CD14-positive monocyte (primary cell): ENCODE data around the gene PDE7B. TPM values are rescaled to one million over a fixed set of nuclear protein-coding genes. Genes with fewer than 3 reads are reported as not detected.

Experiments
- DNase-seq, 3 donors: peaks; one replicate each; pipeline ENCODE4 v3.0.0-alpha.2; 2011 to 2022
- H2AFZ ChIP-seq: 2 replicates; pipeline ENCODE4 v1.6.0; 2012; ENCODE audit warnings: mild to moderate bottlenecking, low read depth, low read length, inconsistent platforms; ENCODE audit not compliant: insufficient read depth, poor library complexity, severe bottlenecking
- H3K27ac ChIP-seq, 2 donors: 1 replicate in 1 of 2; 2 replicates in 1 of 2; pipeline ENCODE4 v1.5.1; 2012 to 2013; ENCODE audit warnings: low read length in 2 of 2, control low read depth in 1 of 2, inconsistent platforms in 1 of 2, low read depth in 1 of 2, mild to moderate bottlenecking in 1 of 2
- H3K27me3 ChIP-seq, 2 donors: one replicate each; pipeline versions ENCODE4 v1.6.0 to v1.6.1; 2011 to 2013; ENCODE audit warnings: low read length in 2 of 2; ENCODE audit not compliant: control insufficient read depth in 2 of 2, insufficient read depth in 2 of 2
- H3K36me3 ChIP-seq, 2 donors: replicated peaks in 1 of 2; 1 replicate in 1 of 2; 2 replicates in 1 of 2; pipeline versions ENCODE4 v1.5.1 to v1.6.1; 2012 to 2013; ENCODE audit warnings: low read length in 2 of 2, control low read depth in 1 of 2, inconsistent platforms in 1 of 2, mild to moderate bottlenecking in 1 of 2; ENCODE audit not compliant: insufficient read depth in 2 of 2, control insufficient read depth in 1 of 2
- H3K4me1 ChIP-seq, 2 donors: 1 replicate in 1 of 2; 2 replicates in 1 of 2; pipeline versions ENCODE4 v1.5.1 to v1.6.1; 2012 to 2013; ENCODE audit warnings: low read length in 2 of 2, control low read depth in 1 of 2, inconsistent platforms in 1 of 2, mild to moderate bottlenecking in 1 of 2, moderate library complexity in 1 of 2; ENCODE audit not compliant: insufficient read depth in 2 of 2, control insufficient read depth in 1 of 2
- H3K4me2 ChIP-seq: replicated peaks from 2 replicates; pipeline ENCODE3; 2012; ENCODE audit warnings: low read length, moderate library complexity, mild to moderate bottlenecking; ENCODE audit not compliant: poor library complexity, severe bottlenecking; ENCODE audit errors: extremely low read depth
- H3K4me3 ChIP-seq, 3 experiments: fragments of 200-600 bp in 1 of 3; sonication (generic) in 1 of 3; replicated peaks in 1 of 3; 1 replicate in 2 of 3; 2 replicates in 1 of 3; pipeline ENCODE4 v1.5.1; 2011 to 2013; ENCODE audit warnings: low read length in 3 of 3, mild to moderate bottlenecking in 3 of 3, control low read depth in 2 of 3, low read depth in 2 of 3, inconsistent platforms in 1 of 3, moderate library complexity in 1 of 3
- H3K79me2 ChIP-seq: 2 replicates; pipeline ENCODE4 v1.6.0; 2012; ENCODE audit warnings: mild to moderate bottlenecking, control low read depth, inconsistent platforms, low read length, moderate library complexity; ENCODE audit not compliant: insufficient read depth
- H3K9ac ChIP-seq: 2 replicates; pipeline ENCODE4 v1.6.0; 2017; ENCODE audit warnings: low read length, mild to moderate bottlenecking; ENCODE audit not compliant: insufficient read depth, poor library complexity, severe bottlenecking
- H3K9me3 ChIP-seq, 2 donors: replicated peaks in 1 of 2; 1 replicate in 1 of 2; 2 replicates in 1 of 2; pipeline versions ENCODE4 v1.5.1 to v1.6.1; 2012 to 2013; ENCODE audit warnings: low read length in 2 of 2, control low read depth in 1 of 2; ENCODE audit not compliant: control insufficient read depth in 1 of 2, insufficient read depth in 1 of 2
- H4K20me1 ChIP-seq: 2 replicates; pipeline ENCODE4 v1.6.0; 2012; ENCODE audit warnings: mild to moderate bottlenecking, low read length, control low read depth, moderate library complexity; ENCODE audit not compliant: insufficient read depth
- H3K27ac Mint-ChIP-seq, 7 donors: one replicate each; pipeline ENCODE4 v1.8.0; 2020; ENCODE audit warnings: mild to moderate bottlenecking in 7 of 7, mixed read lengths in 7 of 7, moderate library complexity in 6 of 7, inconsistent platforms in 2 of 7
- H3K27me3 Mint-ChIP-seq, 3 donors: one replicate each; pipeline ENCODE4 v1.8.0; 2021 to 2022; ENCODE audit warnings: low read depth in 3 of 3, mild to moderate bottlenecking in 3 of 3, mixed read lengths in 3 of 3, moderate library complexity in 3 of 3, inconsistent platforms in 1 of 3
- H3K36me3 Mint-ChIP-seq, 2 donors: one replicate each; pipeline ENCODE4 v1.8.0; 2020; ENCODE audit warnings: mixed read lengths in 2 of 2, inconsistent platforms in 1 of 2, mild to moderate bottlenecking in 1 of 2
- H3K4me1 Mint-ChIP-seq: one replicate; pipeline ENCODE4 v1.8.0; 2020; ENCODE audit warnings: mild to moderate bottlenecking, mixed read lengths
- H3K4me3 Mint-ChIP-seq, 2 donors: one replicate each; pipeline ENCODE4 v1.8.0; 2020; ENCODE audit warnings: mild to moderate bottlenecking in 2 of 2, mixed read lengths in 2 of 2, moderate library complexity in 1 of 2
- H3K9me3 Mint-ChIP-seq, 7 donors: one replicate each; pipeline ENCODE4 v1.8.0; 2020 to 2022; ENCODE audit warnings: mixed read lengths in 7 of 7, mild to moderate bottlenecking in 6 of 7, moderate library complexity in 6 of 7, inconsistent platforms in 2 of 7
- CTCF ChIP-seq: fragments of 200-600 bp; IDR thresholded peaks from one replicate; pipeline ENCODE4 v1.8.0; 2022; ENCODE audit warnings: antibody characterized with exemption, mild to moderate bottlenecking
- WGBS: methylation state at CpG from one replicate; pipeline ENCODE4 v1.1.5; 2013; ENCODE audit warnings: missing lambda C conversion rate; ENCODE audit not compliant: insufficient coverage; 5-methylcytosine and 5-hydroxymethylcytosine counted together
- intact Hi-C, 2 donors: fragments of 100-400 bp; cut with micrococcal nuclease; formaldehyde crosslinking; loops; one replicate each; pipeline versions ENCODE4 v1.15.0 to v1.15.1; 2023
- polyA plus RNA-seq, 3 donors: library from polyadenylated mRNA; depleted of rRNA in 1 of 3; unstranded in 2 of 3; stranded (reverse) in 1 of 3; fragments of 300-500 nt in 2 of 3; fragments of >200 nt in 1 of 3; fragmentation: Illumina TruSeq in 2 of 3; gene quantifications; 1 replicate in 2 of 3; 2 replicates in 1 of 3; pipeline ENCODE4 v1.2.3, GENCODE V29; 2012 to 2021

The PDE7B gene
- polyA plus RNA-seq, 3 donors: 0.37 to 1.1 (median 0.89) TPM

- intact Hi-C loops: no loop called here
- Mint-ChIP-seq H3K9me3 (peaks cover 0 to 2% (median 0%) of the 10 kb centered on the region in 7 donors), H3K36me3 (no peaks in the 10 kb centered on the region), H3K27me3 (peaks cover 0 to 2% (median 0%) of the 10 kb centered on the region in 3 donors), H3K4me3 (no peak overlapping the region), H3K27ac (no peak overlapping the region), H3K4me1 (no peaks in the 10 kb centered on the region)
- DNase-seq: no peak
- no peaks in the 10 kb centered on the region for H3K27me3 ChIP-seq
- H4K20me1 ChIP-seq: no peaks in the 10 kb centered on the region
- H3K4me3 ChIP-seq: no peak overlapping the region
- H3K79me2 ChIP-seq: no peaks in the 10 kb centered on the region
- no CpG with 5 or more reads among the region's 1 CpG for WGBS
- no peaks in the 10 kb centered on the region for H3K36me3 ChIP-seq
- no peaks in the 10 kb centered on the region for H3K4me1 ChIP-seq
- H3K9me3 ChIP-seq: no peaks in the 10 kb centered on the region
- no peak overlapping the region for H3K27ac ChIP-seq
- H2AFZ ChIP-seq: no peak overlapping the region
- no peak overlapping the region for H3K9ac ChIP-seq
- TF ChIP-seq CTCF: no peak
- no peak overlapping the region for H3K4me2 ChIP-seq
Observed at GRCh38 chr6:136175873-136176272, 324.4 kb downstream of the PDE7B start.

GRCh38 chr6:136178749-136179148, 327.2 kb downstream of the PDE7B start:
- H4K20me1 ChIP-seq: no peaks in the 10 kb centered on the region

More at GRCh38 chr6:136178749-136179148, 327.2 kb downstream of the PDE7B start:
- Histone ChIP-seq H3K4me1 (no peaks in the 10 kb centered on the region), H3K9me3 (no peaks in the 10 kb centered on the region), H3K4me2 (no peak overlapping the region), H2AFZ (no peak overlapping the region), H3K27ac (no peak overlapping the region), H3K4me3 (no peak overlapping the region), H3K27me3 (no peaks in the 10 kb centered on the region), H3K79me2 (no peaks in the 10 kb centered on the region), H3K9ac (no peak overlapping the region), H3K36me3 (no peaks in the 10 kb centered on the region)
- 86% methylated on average over 1 of the region's 2 CpGs for WGBS
- Mint-ChIP-seq H3K4me3 (no peak overlapping the region), H3K9me3 (no peaks in the 10 kb centered on the region), H3K36me3 (no peaks in the 10 kb centered on the region), H3K4me1 (no peaks in the 10 kb centered on the region), H3K27ac (no peak overlapping the region), H3K27me3 (peaks cover 0 to 3% (median 0%) of the 10 kb centered on the region in 3 donors)
- intact Hi-C loops: no loop called here
- DNase-seq: no peak
- TF ChIP-seq CTCF: no peak
